Adipose tissue (tissue), 3 donors: Measurements from ENCODE around the gene ZNF287. TPM values are rescaled to one million over a fixed set of nuclear protein-coding genes. Genes with fewer than 3 reads are reported as not detected.

Source experiments
- H3K27ac ChIP-seq: one replicate; pipeline ENCODE4 v1.5.1; 2013; ENCODE audit warnings: low read depth, low read length
- WGBS, 3 donors: extraction: QIAGEN DNeasy Blood & Tissue Kit; methylation state at CpG; one replicate each; pipeline ENCODE4 v1.1.7; 2013; 5-methylcytosine and 5-hydroxymethylcytosine counted together
- polyA plus RNA-seq, 3 donors: library from polyadenylated mRNA; stranded (reverse); fragments of 200-250 nt; gene quantifications; one replicate each; pipeline ENCODE4 v1.2.3, GENCODE V29; 2013
- donor health status: healthy with polysubstance abuse.
- donor health status: Bipolar disorder and iron deficiency.
- donor health status: healthy.

ZNF287 gene
- polyA plus RNA-seq, 3 donors: 1.8 to 5.7 (median 1.9) TPM

DNA sequence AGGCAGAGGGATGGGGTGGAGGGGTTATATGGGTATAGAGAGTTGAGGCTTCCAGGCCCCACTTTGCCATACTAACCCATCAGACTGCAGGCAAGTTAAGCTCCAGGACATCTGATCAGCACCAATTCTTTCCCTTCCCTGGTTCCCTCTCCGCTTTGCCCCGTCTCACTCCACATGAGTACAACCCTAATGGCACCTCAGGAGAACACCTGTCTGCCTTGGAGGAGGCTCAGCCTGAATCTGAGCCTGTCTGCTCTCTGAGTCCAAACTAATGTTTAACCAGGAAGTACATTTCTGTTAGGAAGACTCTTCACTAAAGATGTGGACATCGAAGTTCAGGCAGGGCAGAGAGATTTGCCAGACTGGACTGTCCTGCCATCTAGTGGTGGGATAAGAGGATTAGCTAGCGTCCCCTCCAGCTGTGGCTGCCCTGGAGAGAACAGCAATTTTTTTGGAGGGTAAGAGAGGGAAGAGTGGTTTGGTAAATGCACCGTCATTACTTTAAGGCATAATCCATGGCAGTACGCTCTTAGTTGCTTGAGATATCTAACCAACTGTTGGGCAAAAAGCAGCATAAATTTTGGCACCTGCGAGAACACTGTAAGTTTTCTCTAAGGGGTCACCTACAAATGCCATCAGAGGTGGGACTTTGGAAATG lies 47.8 kb downstream of the ZNF287 start:
- 27 to 30% (median 30%) methylated on average over 7 of the region's 7 CpGs for WGBS, 3 donors
- H3K27ac ChIP-seq: no peak overlapping the region

DNA sequence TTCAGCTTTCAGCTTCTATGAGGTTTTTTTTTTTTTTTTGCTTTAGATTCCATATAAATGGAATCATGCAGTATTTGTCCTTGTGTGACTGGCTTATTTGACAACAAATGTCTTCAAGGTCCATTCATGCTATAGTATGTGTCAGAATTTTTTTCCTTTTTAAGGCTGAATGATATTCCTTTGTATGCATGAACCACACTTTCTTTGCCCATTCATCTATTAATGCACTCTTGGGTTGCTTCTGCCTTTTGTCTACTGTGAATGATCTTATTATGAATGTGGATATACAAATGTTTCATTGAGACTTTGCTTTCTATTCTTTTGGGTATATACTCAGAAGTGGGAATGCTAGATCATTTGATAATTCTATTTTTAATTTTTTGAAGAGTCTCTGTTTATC lies 50.0 kb downstream of the ZNF287 start:
- no peak overlapping the region for H3K27ac ChIP-seq

DNA sequence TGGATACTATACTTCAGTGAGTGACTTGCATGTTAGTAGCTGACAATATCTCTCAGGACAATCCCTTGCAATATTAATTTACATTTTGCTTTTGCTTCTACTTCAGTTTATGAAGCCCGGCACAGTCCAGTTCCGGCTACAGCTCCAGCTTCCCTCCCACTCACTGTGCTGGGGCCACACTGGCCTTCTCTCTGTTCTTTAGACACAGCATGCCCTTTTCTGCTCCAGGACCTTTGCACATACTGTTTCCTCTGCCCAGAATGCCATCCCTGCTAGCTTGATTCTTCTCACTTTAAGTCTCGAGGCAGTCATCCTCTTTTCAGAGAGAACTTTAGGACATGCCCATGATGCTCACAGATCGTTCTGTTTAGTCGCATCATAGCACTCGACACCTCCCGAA lies 51.5 kb downstream of the ZNF287 start:
- no peak overlapping the region for H3K27ac ChIP-seq
- 92% methylated on average over 7 of the region's 7 CpGs for WGBS, 3 donors

- WGBS, 3 donors: 16 to 28% (median 21%) methylated on average over 16 of the region's 16 CpGs
- no peak overlapping the region for H3K27ac ChIP-seq
Observed at GRCh38 chr17:16516594-16517051, 52.4 kb downstream of the ZNF287 start.

DNA sequence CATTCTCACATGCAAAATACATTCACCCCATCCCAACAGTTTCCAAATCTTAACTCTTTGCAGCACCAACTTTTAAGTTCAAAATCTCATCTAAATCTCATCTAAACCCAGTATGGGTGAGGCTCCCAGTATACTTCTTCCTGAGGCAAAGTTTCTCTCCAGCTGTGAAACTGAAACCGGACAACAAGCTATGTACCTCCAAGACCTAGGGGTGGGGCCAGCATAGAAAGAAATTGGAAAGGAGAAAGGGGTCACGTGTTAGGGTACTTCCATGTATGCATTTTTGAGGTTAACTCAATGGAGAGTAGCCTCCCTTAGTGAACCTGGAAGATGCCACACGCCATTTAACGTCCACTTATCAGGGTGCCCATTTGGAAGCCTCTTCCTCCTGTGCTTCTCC lies 53.1 kb downstream of the ZNF287 start:
- H3K27ac ChIP-seq: no peak overlapping the region
- WGBS, 3 donors: 77 to 88% (median 87%) methylated on average over 4 of the region's 4 CpGs

- no peak overlapping the region for H3K27ac ChIP-seq
- WGBS, 3 donors: 66 to 77% (median 68%) methylated on average over 6 of the region's 6 CpGs
Observed at GRCh38 chr17:16513873-16514272, 55.1 kb downstream of the ZNF287 start.

DNA sequence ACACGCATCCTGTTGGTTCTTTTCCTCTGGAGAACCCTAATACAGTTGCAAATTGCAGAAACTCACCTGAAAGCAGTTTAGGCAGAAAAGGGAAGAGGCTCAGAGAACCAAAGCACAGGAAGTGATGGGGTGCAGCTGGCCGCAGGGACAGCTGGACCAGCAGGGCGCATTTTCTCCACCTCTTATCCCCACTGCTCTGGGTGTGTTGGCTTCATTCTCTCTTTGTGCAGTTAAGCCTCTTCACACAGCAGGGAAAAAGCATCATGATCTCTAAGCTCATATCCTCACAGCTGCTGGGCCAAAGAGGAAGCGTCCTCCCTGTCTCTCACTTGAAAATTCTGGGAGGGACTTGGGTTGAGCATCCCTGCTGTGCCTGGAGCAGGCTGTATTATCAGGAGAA lies 57.0 kb downstream of the ZNF287 start:
- no peak overlapping the region for H3K27ac ChIP-seq
- WGBS, 3 donors: 27 to 79% (median 41%) methylated on average over 4 of the region's 4 CpGs

- no peak overlapping the region for H3K27ac ChIP-seq
- 64 to 79% (median 78%) methylated on average over 1 of the region's 1 CpG for whole genome bisulfite sequencing, 3 donors
Observed at GRCh38 chr17:16511593-16511992, 57.4 kb downstream of the ZNF287 start.

DNA sequence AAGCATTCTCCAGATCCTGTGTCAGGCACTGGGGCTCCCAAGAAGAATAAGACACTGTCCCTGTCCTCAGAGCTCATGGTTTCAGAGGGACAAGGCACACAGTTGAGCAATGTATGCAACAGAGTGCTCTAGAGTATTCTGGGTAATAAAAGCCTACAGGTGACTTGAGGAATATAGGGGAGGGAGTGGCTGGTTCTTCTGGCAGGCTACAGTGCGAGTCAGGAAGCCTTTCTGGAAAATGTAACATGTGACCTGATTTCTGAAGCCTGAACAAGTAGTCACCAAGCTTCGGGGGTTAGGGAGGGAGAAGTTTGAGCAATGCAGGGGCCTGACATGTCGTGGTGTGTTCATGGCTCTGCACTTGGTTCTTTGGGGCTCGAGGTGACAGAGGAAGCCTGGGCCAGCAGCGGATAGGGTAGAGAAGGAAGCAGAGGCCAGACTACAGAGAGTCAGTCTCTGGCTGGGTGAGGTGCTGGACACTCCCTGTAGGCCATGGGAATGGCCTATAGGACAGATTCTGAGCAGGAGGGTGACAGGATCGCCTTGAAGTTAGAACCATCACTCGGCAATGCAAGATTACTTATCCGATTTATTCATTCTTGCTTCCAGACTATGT lies 61.0 kb downstream of the ZNF287 start:
- no peak overlapping the region for H3K27ac ChIP-seq
- WGBS, 3 donors: 69 to 76% (median 72%) methylated on average over 8 of the region's 8 CpGs

DNA sequence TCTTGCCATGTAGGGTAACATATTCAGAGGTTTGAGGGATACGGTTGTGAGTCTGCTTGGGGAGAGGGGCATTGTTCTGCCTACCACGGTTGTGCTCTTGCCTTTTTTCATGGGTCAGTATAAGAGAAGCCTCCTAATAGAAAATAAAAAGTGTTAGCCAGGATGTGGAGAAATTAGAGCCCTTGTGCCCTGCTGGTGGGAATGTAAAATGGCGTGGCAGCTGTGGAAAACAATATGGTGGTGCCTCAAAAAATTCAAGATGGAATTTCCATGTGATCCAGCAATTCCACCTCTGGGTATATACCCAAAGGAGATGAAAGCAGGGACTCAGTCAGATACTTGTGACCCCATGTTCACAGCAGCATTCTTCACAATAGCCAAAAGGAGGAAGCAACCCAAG lies 62.8 kb downstream of the ZNF287 start:
- H3K27ac ChIP-seq: no peak overlapping the region
- WGBS, 3 donors: 93 to 96% (median 96%) methylated on average over 3 of the region's 3 CpGs

GRCh38 chr17:16504984-16505383 lies 64.0 kb downstream of the ZNF287 start:
- no peak overlapping the region for H3K27ac ChIP-seq
- WGBS, 3 donors: 57 to 92% (median 86%) methylated on average over 3 of the region's 3 CpGs

Other genes starting within 250 kb of the ZNF287 start
- 10 to 100 TPM; 12.0 to 23.0 (median 16.5) TPM for gene CENPV, start 215.7 kb downstream of the ZNF287 start, polyA plus RNA-seq
- gene UBB, start 188.1 kb downstream of the ZNF287 start, polyA plus RNA-seq: 1,000 to 10,000 TPM in 2 of 3 donors, 100 to 1,000 TPM in 1; 984 to 1,616 (median 1,046) TPM
- gene TRPV2, start 153.6 kb downstream of the ZNF287 start, polyA plus RNA-seq: 10 to 100 TPM in 2 of 3 donors, 1 to 10 TPM in 1; 4.3 to 26.2 (median 17.7) TPM
- 1 to 10 TPM in 2 of 3 donors, under 1 TPM in 1; 0.86 to 1.9 (median 1.3) TPM for gene LRRC75A, start 77.0 kb downstream of the ZNF287 start, polyA plus RNA-seq
- gene ZNF624, start 84.6 kb upstream of the ZNF287 start, polyA plus RNA-seq: 1 to 10 TPM in 2 of 3 donors, under 1 TPM in 1; 0.53 to 1.7 (median 1.5) TPM
- 1 to 10 TPM in 2 of 3 donors, under 1 TPM in 1; 0.67 to 1.6 (median 1.5) TPM for gene CCDC144A, start 121.0 kb upstream of the ZNF287 start, polyA plus RNA-seq